Measurements from ENCODE around the gene SMCO3.
A peak's percentile ranks its signal among the peaks of the same experiment; 100 is the strongest.

The SMCO3 gene

GRCh38 chr12:14826491-14826890, 12.5 kb upstream of the SMCO3 start:
- no peak for TF ChIP-seq POLR2A (IDR thresholded peaks at IDR 0.05; ENCODE audit: low read depth, low read length)
- no peak for TF ChIP-seq TAF1 (IDR thresholded peaks at IDR 0.05; ENCODE audit: borderline replicate concordance, low read depth, low read length)
- TF ChIP-seq POLR2AphosphoS5 (IDR thresholded peaks at IDR 0.05; ENCODE audit: low read depth, low read length), result no peak
- no peak for DNase-seq (ENCODE audit: insufficient read length)
- FAIRE-seq, result no peak

DNA sequence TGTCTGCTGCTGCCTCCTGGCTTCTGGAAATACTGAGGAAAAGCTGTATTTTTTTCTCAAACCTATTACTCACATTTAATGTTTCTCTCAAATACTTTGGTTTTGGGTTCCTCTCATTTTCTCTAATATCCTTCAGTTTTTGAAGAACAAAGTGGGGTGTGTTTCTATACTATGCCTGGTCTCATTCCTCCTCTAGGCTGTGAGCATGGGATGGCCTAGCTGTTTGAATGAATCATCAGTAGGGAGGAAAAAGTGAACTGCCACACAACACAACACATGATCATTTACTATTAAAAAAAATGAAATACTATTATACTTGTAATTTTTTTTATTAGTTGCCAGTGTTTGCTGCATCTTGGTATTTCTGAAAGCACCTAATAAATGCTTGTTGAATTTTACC, 11.3 kb upstream of the SMCO3 start:
- no peak for TF ChIP-seq TAF1 (IDR thresholded peaks at IDR 0.05; ENCODE audit: borderline replicate concordance, low read depth, low read length)
- no peak for TF ChIP-seq POLR2AphosphoS5 (IDR thresholded peaks at IDR 0.05; ENCODE audit: low read depth, low read length)
- TF ChIP-seq POLR2A (IDR thresholded peaks at IDR 0.05; ENCODE audit: low read depth, low read length), result no peak
- DNase-seq (ENCODE audit: insufficient read length) (no peak), FAIRE-seq (no peak)

DNA sequence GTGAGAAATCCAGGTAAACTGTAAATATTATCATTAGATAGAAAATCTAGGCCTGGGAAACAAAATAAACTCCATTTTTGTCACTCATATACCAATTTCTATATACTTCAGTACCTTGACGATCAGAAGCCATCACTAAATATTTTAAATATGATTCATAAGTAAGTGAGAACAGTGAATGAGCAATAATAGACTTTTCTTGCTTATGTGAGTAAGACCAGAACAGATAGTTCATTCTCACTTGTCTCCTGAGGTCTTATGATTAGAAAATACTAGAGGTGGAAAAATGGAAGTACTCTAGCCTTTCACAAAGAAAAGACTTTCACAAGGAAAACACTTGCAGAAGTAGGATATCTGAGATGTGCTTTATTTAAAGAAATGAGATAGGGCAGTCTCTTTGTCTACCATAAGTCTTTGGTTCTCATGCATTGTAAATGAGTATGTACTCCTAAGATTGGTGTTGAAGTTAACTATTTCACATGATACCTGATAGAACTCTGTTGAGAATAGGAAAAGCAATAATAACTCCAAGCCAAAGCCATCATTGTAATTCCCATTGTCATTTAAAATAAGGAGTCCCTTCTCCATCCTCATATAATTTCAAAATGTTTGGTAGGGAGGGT, 10.1 kb upstream of the SMCO3 start:
- DNase-seq (ENCODE audit: insufficient read length) (no peak), FAIRE-seq (no peak)
- no peak for TF ChIP-seq TAF1 (IDR thresholded peaks at IDR 0.05; ENCODE audit: borderline replicate concordance, low read depth, low read length)
- TF ChIP-seq POLR2A (IDR thresholded peaks at IDR 0.05; ENCODE audit: low read depth, low read length), result no peak
- no peak for TF ChIP-seq POLR2AphosphoS5 (IDR thresholded peaks at IDR 0.05; ENCODE audit: low read depth, low read length)

DNA sequence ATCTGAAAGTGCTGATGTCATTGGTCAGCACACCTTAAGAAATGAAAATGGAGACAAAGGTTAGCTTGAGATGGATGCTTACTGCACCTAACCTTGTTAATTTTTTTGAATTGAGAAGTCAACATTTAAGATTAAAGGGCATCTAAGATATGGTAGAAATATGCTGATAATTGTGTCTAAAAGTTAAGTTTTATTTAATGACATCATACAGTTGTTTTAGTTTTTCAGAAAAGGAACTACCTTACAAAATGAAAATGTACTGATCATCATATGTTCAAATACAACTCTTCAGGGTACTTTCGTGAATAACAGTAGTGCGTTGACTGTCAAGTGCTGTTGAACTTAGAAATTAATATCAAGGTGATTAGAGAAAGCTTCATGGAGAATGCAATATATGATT, 2.5 kb downstream of the SMCO3 start:
- TF ChIP-seq POLR2AphosphoS5 (IDR thresholded peaks at IDR 0.05; ENCODE audit: low read depth, low read length) (no peak), POLR2A (IDR thresholded peaks at IDR 0.05; ENCODE audit: low read depth, low read length) (no peak), TAF1 (IDR thresholded peaks at IDR 0.05; ENCODE audit: borderline replicate concordance, low read depth, low read length) (no peak)
- no peak for FAIRE-seq
- DNase-seq (ENCODE audit: insufficient read length), result no peak

GRCh38 chr12:14810953-14811483, 3.0 kb downstream of the SMCO3 start:
- FAIRE-seq, result peak; percentile 27
- DNase-seq (ENCODE audit: insufficient read length), result no peak
- TF ChIP-seq POLR2AphosphoS5 (IDR thresholded peaks at IDR 0.05; ENCODE audit: low read depth, low read length) (no peak), POLR2A (IDR thresholded peaks at IDR 0.05; ENCODE audit: low read depth, low read length) (no peak), TAF1 (IDR thresholded peaks at IDR 0.05; ENCODE audit: borderline replicate concordance, low read depth, low read length) (no peak)

GRCh38 chr12:14810167-14810952, 3.6 kb downstream of the SMCO3 start:
- FAIRE-seq (peak; percentile 48), DNase-seq (ENCODE audit: insufficient read length) (no peak)
- TF ChIP-seq TAF1 (IDR thresholded peaks at IDR 0.05; ENCODE audit: borderline replicate concordance, low read depth, low read length) (no peak), POLR2AphosphoS5 (IDR thresholded peaks at IDR 0.05; ENCODE audit: low read depth, low read length) (no peak), POLR2A (IDR thresholded peaks at IDR 0.05; ENCODE audit: low read depth, low read length) (no peak)

DNA sequence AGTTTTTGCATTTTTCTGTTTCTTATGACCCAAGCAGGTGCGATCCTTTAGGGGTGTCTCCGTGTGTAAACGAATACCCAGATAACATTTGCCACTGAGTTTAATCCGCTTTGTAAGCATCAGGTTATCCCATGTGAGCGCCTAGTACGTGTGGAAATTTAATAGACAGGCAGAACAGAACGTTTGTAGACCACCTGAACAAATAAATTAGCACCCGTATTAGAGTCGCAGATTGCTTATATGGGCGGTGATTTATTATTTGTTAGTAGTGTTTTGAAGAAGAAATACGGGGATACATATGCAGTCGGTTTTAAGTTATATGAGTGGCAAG, 10.2 kb downstream of the SMCO3 start:
- DNase-seq (ENCODE audit: insufficient read length), result no peak
- FAIRE-seq, result no peak
- TF ChIP-seq TAF1 (IDR thresholded peaks at IDR 0.05; ENCODE audit: borderline replicate concordance, low read depth, low read length) (no peak), POLR2A (IDR thresholded peaks at IDR 0.05; ENCODE audit: low read depth, low read length) (no peak), POLR2AphosphoS5 (IDR thresholded peaks at IDR 0.05; ENCODE audit: low read depth, low read length) (no peak)

GRCh38 chr12:14803011-14803829, 10.8 kb downstream of the SMCO3 start, which contains the start of the genes C12orf60 and WBP11:
Gene C12orf60, plus strand, starts transcription at chr12:14803670. Its CDS starts 19,266 bp downstream, at chr12:14822936.
Gene WBP11, minus strand, starts transcription at chr12:14803478. Its CDS starts 2,095 bp downstream, at chr12:14801383.
- 0 out of 2 replicates have a peak, but pooled peaks have one; percentile 63 for TF ChIP-seq TAF1 (IDR thresholded peaks at IDR 0.05; ENCODE audit: borderline replicate concordance, low read depth, low read length)
- peak; percentile 84 for TF ChIP-seq POLR2A (IDR thresholded peaks at IDR 0.05; ENCODE audit: low read depth, low read length)
- TF ChIP-seq POLR2AphosphoS5 (IDR thresholded peaks at IDR 0.05; ENCODE audit: low read depth, low read length), result peak; percentile 65; the same call in 1 of the 2 replicates
- FAIRE-seq (peak; percentile 96), DNase-seq (ENCODE audit: insufficient read length) (peak; percentile 63)

DNA sequence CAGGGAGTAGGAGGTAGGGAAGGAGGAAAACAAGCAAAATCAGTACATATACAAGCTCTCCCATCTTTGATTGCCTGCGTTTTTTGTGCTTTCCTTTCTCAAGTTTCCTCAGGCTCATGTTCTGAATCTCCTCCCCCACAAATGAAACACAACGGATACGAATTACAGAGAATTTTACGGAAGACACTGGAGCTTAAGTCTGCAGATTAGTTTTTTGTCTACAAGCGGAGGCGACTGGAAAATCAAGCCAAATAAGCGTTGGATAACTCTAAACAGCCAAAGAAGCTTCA, 11.3 kb downstream of the SMCO3 start:
- TF ChIP-seq TAF1 (IDR thresholded peaks at IDR 0.05; ENCODE audit: borderline replicate concordance, low read depth, low read length), result no peak
- TF ChIP-seq POLR2A (IDR thresholded peaks at IDR 0.05; ENCODE audit: low read depth, low read length), result no peak
- TF ChIP-seq POLR2AphosphoS5 (IDR thresholded peaks at IDR 0.05; ENCODE audit: low read depth, low read length), result no peak
- DNase-seq (ENCODE audit: insufficient read length), result no peak
- FAIRE-seq, result no peak

DNA sequence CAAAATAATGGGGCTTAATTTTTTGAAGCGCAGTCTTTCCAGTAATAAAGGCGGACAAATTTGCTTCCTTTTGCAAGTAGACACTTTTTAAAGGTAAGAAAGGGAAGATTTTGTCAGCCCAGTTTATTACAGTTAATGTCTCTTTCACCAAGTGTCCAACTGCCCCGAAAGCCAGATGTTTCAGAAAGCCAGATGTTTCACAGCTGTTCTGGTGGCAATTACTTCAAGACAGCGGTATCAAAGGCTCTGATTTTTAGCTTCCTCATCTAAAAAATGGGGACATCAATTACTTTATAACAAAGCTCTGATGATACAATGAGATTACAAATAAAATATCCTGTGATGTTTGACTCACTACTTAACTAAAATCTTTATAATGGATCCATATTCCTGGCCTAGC, 11.7 kb downstream of the SMCO3 start:
- FAIRE-seq, result no peak

DNA sequence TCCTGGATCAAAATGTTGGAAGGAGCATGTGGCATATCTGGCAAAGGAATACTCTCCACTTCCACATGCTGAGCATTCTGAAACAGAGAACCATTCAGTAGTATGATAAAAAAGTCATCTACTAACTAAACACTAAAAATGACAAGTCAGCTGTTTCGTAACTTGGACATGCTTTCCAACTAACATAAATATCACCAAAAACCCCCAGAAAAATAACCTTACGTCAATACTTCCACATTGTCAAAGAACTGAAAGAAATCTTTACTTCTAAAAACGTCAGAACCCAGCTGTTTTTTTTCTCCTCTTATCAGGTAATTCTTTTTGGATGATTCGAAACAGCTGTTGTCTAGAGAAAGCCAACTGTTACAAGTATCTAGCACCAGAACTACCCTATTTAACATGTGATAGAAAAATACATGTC, 18.9 kb downstream of the SMCO3 start:
- peak; percentile 14 for FAIRE-seq
- DNase-seq (ENCODE audit: insufficient read length), result no peak
- TF ChIP-seq POLR2AphosphoS5 (IDR thresholded peaks at IDR 0.05; ENCODE audit: low read depth, low read length) (no peak), TAF1 (IDR thresholded peaks at IDR 0.05; ENCODE audit: borderline replicate concordance, low read depth, low read length) (no peak), POLR2A (IDR thresholded peaks at IDR 0.05; ENCODE audit: low read depth, low read length) (no peak)

More for the DNA sequence above, 11.7 kb downstream of the SMCO3 start:
- DNase-seq (ENCODE audit: insufficient read length), result no peak
- TF ChIP-seq POLR2AphosphoS5 (IDR thresholded peaks at IDR 0.05; ENCODE audit: low read depth, low read length) (no peak), TAF1 (IDR thresholded peaks at IDR 0.05; ENCODE audit: borderline replicate concordance, low read depth, low read length) (no peak), POLR2A (IDR thresholded peaks at IDR 0.05; ENCODE audit: low read depth, low read length) (no peak)

Data from GM12892 (cell line).